ENCODE results near the gene ABI3BP. TPM values are rescaled to one million over a fixed set of nuclear protein-coding genes. Genes with fewer than 3 reads are reported as not detected.

ABI3BP gene
- total RNA-seq, 1 donor from 2014 or later, result 1.1 TPM

GRCh38 chr3:100912976-100913545, 80.2 kb downstream of the ABI3BP start:
- Histone ChIP-seq H3K4me2 (ENCODE audit: low read length) (no peak overlapping the region), H3K9me3 (ENCODE audit: insufficient read depth, low read depth, low read length) (no peaks in the 10 kb centered on the region), H4K20me1 (ENCODE audit: insufficient read depth, low read length) (no peaks in the 10 kb centered on the region), H3K27ac (ENCODE audit: low read depth, low read length) (no peak overlapping the region), H3K36me3 (ENCODE audit: insufficient read depth, low read length) (no peaks in the 10 kb centered on the region), H2AFZ (ENCODE audit: low read depth, low read length) (no peak overlapping the region), H3K9ac (ENCODE audit: low read length) (no peak overlapping the region), H3K27me3 (ENCODE audit: insufficient read depth, low read length) (no peaks in the 10 kb centered on the region), H3K4me1 (ENCODE audit: insufficient read depth, low read length) (no peaks in the 10 kb centered on the region), H3K79me2 (ENCODE audit: insufficient read depth, low read length) (no peaks in the 10 kb centered on the region), H3K4me3 (ENCODE audit: insufficient read depth, low read depth, low read length) (no peak overlapping the region)
- TF ChIP-seq CTCF (IDR thresholded peaks at IDR 0.05; ENCODE audit: insufficient read depth, low read depth, low read length) (no peak), EZH2 (IDR thresholded peaks at IDR 0.05; ENCODE audit: insufficient read depth, low read length) (no peak)
- Mint-ChIP-seq H3K27ac (ENCODE audit: unreplicated experiment) (no peak overlapping the region), H3K9me3 (ENCODE audit: unreplicated experiment) (peaks cover 5% of the 10 kb centered on the region), H3K36me3 (ENCODE audit: low read depth, unreplicated experiment) (no peaks in the 10 kb centered on the region), H3K4me3 (ENCODE audit: unreplicated experiment) (no peak overlapping the region), H3K4me1 (ENCODE audit: low read depth, unreplicated experiment) (peaks cover 3% of the 10 kb centered on the region), H3K27me3 (ENCODE audit: low read depth, unreplicated experiment) (no peaks in the 10 kb centered on the region)
- FAIRE-seq (no peak), DNase-seq (ENCODE audit: low read depth) (no peak)

GRCh38 chr3:100912571-100912970, 80.7 kb downstream of the ABI3BP start:
- Histone ChIP-seq H3K36me3 (ENCODE audit: insufficient read depth, low read length) (no peaks in the 10 kb centered on the region), H3K27me3 (ENCODE audit: insufficient read depth, low read length) (no peaks in the 10 kb centered on the region), H3K27ac (ENCODE audit: low read depth, low read length) (no peak overlapping the region), H3K79me2 (ENCODE audit: insufficient read depth, low read length) (no peaks in the 10 kb centered on the region), H4K20me1 (ENCODE audit: insufficient read depth, low read length) (no peaks in the 10 kb centered on the region), H3K4me2 (ENCODE audit: low read length) (no peak overlapping the region), H3K9ac (ENCODE audit: low read length) (no peak overlapping the region), H3K9me3 (ENCODE audit: insufficient read depth, low read depth, low read length) (no peaks in the 10 kb centered on the region), H3K4me3 (ENCODE audit: insufficient read depth, low read depth, low read length) (no peak overlapping the region), H2AFZ (ENCODE audit: low read depth, low read length) (no peak overlapping the region), H3K4me1 (ENCODE audit: insufficient read depth, low read length) (no peaks in the 10 kb centered on the region)
- Mint-ChIP-seq H3K9me3 (ENCODE audit: unreplicated experiment) (peaks cover 5% of the 10 kb centered on the region), H3K27me3 (ENCODE audit: low read depth, unreplicated experiment) (no peaks in the 10 kb centered on the region), H3K4me1 (ENCODE audit: low read depth, unreplicated experiment) (peaks cover 3% of the 10 kb centered on the region), H3K4me3 (ENCODE audit: unreplicated experiment) (no peak overlapping the region), H3K27ac (ENCODE audit: unreplicated experiment) (no peak overlapping the region), H3K36me3 (ENCODE audit: low read depth, unreplicated experiment) (no peaks in the 10 kb centered on the region)
- no peak for TF ChIP-seq EZH2 (IDR thresholded peaks at IDR 0.05; ENCODE audit: insufficient read depth, low read length)
- TF ChIP-seq CTCF (IDR thresholded peaks at IDR 0.05; ENCODE audit: insufficient read depth, low read depth, low read length), result no peak
- FAIRE-seq (no peak), DNase-seq (ENCODE audit: low read depth) (no peak)

DNA sequence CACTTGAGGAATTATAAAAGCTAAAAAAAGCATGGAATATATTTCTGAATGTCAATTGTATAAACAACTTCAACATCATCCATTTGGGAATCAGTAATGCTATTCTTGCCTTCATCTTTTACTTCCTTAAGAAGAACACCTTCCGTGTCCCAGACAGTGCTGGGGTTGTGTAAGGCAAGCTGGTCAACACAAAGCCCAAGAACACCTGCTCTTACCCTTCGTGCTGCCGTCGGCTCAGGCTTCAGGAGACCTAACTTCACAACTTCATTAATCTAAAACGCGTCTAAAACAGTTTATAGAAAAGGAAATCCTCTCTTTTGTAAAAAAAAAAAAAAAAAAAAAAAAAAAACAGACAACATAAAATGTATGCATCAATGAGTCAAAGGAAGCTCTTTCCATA, 81.3 kb downstream of the ABI3BP start:
- H3K27ac Mint-ChIP-seq (ENCODE audit: unreplicated experiment), result no peak overlapping the region
- Histone ChIP-seq H3K27ac (ENCODE audit: low read depth, low read length) (no peak overlapping the region), H3K9ac (ENCODE audit: low read length) (no peak overlapping the region), H3K4me3 (ENCODE audit: insufficient read depth, low read depth, low read length) (no peak overlapping the region), H4K20me1 (ENCODE audit: insufficient read depth, low read length) (no peaks in the 10 kb centered on the region), H3K79me2 (ENCODE audit: insufficient read depth, low read length) (no peaks in the 10 kb centered on the region), H2AFZ (ENCODE audit: low read depth, low read length) (no peak overlapping the region), H3K9me3 (ENCODE audit: insufficient read depth, low read depth, low read length) (no peaks in the 10 kb centered on the region), H3K36me3 (ENCODE audit: insufficient read depth, low read length) (no peaks in the 10 kb centered on the region), H3K27me3 (ENCODE audit: insufficient read depth, low read length) (no peaks in the 10 kb centered on the region), H3K4me2 (ENCODE audit: low read length) (no peak overlapping the region), H3K4me1 (ENCODE audit: insufficient read depth, low read length) (no peaks in the 10 kb centered on the region)
- no peaks in the 10 kb centered on the region for H3K27me3 Mint-ChIP-seq (ENCODE audit: low read depth, unreplicated experiment)
- DNase-seq (ENCODE audit: low read depth) (no peak), FAIRE-seq (no peak)
- H3K36me3 Mint-ChIP-seq (ENCODE audit: low read depth, unreplicated experiment), result no peaks in the 10 kb centered on the region
- no peak overlapping the region for H3K4me3 Mint-ChIP-seq (ENCODE audit: unreplicated experiment)
- TF ChIP-seq EZH2 (IDR thresholded peaks at IDR 0.05; ENCODE audit: insufficient read depth, low read length) (no peak), CTCF (IDR thresholded peaks at IDR 0.05; ENCODE audit: insufficient read depth, low read depth, low read length) (no peak)
- H3K4me1 Mint-ChIP-seq (ENCODE audit: low read depth, unreplicated experiment), result peaks cover 3% of the 10 kb centered on the region
- peaks cover 5% of the 10 kb centered on the region for H3K9me3 Mint-ChIP-seq (ENCODE audit: unreplicated experiment)

All from astrocyte (in vitro differentiated cells and primary cell).